Measurements from ENCODE around the gene NEK6.

NEK6 gene

GRCh38 chr9:124273427-124274160 lies 15.8 kb downstream of the NEK6 start:
- DNase-seq, result no peak
- intact Hi-C loops (cut with DNase I), result no loop called here

GRCh38 chr9:124274226-124274625 lies 16.5 kb downstream of the NEK6 start:
- intact Hi-C loops (cut with DNase I), result no loop called here
- DNase-seq, result no peak

- no peak for DNase-seq
- intact Hi-C loops (cut with DNase I), result no loop called here
These were observed 17.0 kb downstream of the NEK6 start for GRCh38 chr9:124274738-124275137.

- no peak for DNase-seq
- intact Hi-C loops (cut with DNase I), result no loop called here
These were observed 19.7 kb downstream of the NEK6 start for GRCh38 chr9:124277420-124277819.

GRCh38 chr9:124278054-124278540 lies 20.3 kb downstream of the NEK6 start:
- intact Hi-C loops (cut with DNase I), result no loop called here
- DNase-seq, result no peak

GRCh38 chr9:124279531-124280175 lies 21.9 kb downstream of the NEK6 start:
- intact Hi-C loops (cut with DNase I), result no loop called here
- no peak for DNase-seq

GRCh38 chr9:124280176-124280691 lies 22.5 kb downstream of the NEK6 start:
- no peak for DNase-seq

GRCh38 chr9:124281931-124282371 lies 24.2 kb downstream of the NEK6 start:
- intact Hi-C loops (cut with DNase I), result no loop called here

More at GRCh38 chr9:124280176-124280691, 22.5 kb downstream of the NEK6 start:
- intact Hi-C loops (cut with DNase I), result no loop called here

GRCh38 chr9:124282442-124283227 lies 24.9 kb downstream of the NEK6 start:
- no peak for DNase-seq
- intact Hi-C loops (cut with DNase I), result no loop called here

More at GRCh38 chr9:124281931-124282371, 24.2 kb downstream of the NEK6 start:
- DNase-seq, result no peak

- DNase-seq, result no peak
- intact Hi-C loops (cut with DNase I), result no loop called here
These were observed 25.6 kb downstream of the NEK6 start for GRCh38 chr9:124283228-124283814.

- DNase-seq, result no peak
These were observed 26.6 kb downstream of the NEK6 start for GRCh38 chr9:124284237-124284831.

GRCh38 chr9:124284940-124285441 lies 27.2 kb downstream of the NEK6 start:
- intact Hi-C loops (cut with DNase I), result no loop called here
- DNase-seq, result peak in 9 of 10 donors; percentile 30 to 90 (median 57)

More at GRCh38 chr9:124284237-124284831, 26.6 kb downstream of the NEK6 start:
- intact Hi-C loops (cut with DNase I), result no loop called here

GRCh38 chr9:124285490-124285889 lies 27.7 kb downstream of the NEK6 start:
- intact Hi-C loops (cut with DNase I), result no loop called here
- no peak for DNase-seq

- peak in 1 of 10 donors; percentile 25 for DNase-seq
- intact Hi-C loops (cut with DNase I), result no loop called here
These were observed 28.1 kb downstream of the NEK6 start for GRCh38 chr9:124285903-124286291.

- no peak for DNase-seq
- intact Hi-C loops (cut with DNase I), result no loop called here
These were observed 28.7 kb downstream of the NEK6 start for GRCh38 chr9:124286292-124286931.

- no peak for DNase-seq
- intact Hi-C loops (cut with DNase I), result no loop called here
These were observed 32.4 kb downstream of the NEK6 start for GRCh38 chr9:124290053-124290591.

GRCh38 chr9:124290743-124291554 lies 33.2 kb downstream of the NEK6 start:
- no peak for DNase-seq
- intact Hi-C loops (cut with DNase I), result no loop called here

- intact Hi-C loops (cut with DNase I), result loop anchor here (2.0 kb wide), 1 partner anchor 165 kb away; no protein-coding TSS in a partner anchor
- peak in 2 of 10 donors; percentile 21 to 89 for DNase-seq
These were observed 34.1 kb downstream of the NEK6 start for GRCh38 chr9:124291801-124292396.
